ENCODE measurements around the gene MPHOSPH9.

The MPHOSPH9 gene

GRCh38 chr12:123132951-123133619 is 99.9 kb downstream of the MPHOSPH9 start:
- Histone ChIP-seq H3K4me1 (ENCODE audit: insufficient read depth, low read length) (no peaks in the 10 kb centered on the region), H3K9me3 (ENCODE audit: insufficient read depth, low read depth, low read length) (no peaks in the 10 kb centered on the region), H3K27ac (ENCODE audit: low read length) (no peak overlapping the region), H3K9ac (ENCODE audit: low read depth, low read length) (no peak overlapping the region), H3K27me3 (ENCODE audit: insufficient read depth, low read length) (no peaks in the 10 kb centered on the region), H3K4me3 (ENCODE audit: low read length) (no peak overlapping the region), H3K36me3 (ENCODE audit: insufficient read depth, low read depth, low read length) (no peaks in the 10 kb centered on the region)

- H3K27ac ChIP-seq (ENCODE audit: low read length), result no peak overlapping the region
- H3K9ac ChIP-seq (ENCODE audit: low read depth, low read length), result no peak overlapping the region
- no peaks in the 10 kb centered on the region for H3K27me3 ChIP-seq (ENCODE audit: insufficient read depth, low read length)
- H3K9me3 ChIP-seq (ENCODE audit: insufficient read depth, low read depth, low read length), result no peaks in the 10 kb centered on the region
- H3K4me1 ChIP-seq (ENCODE audit: insufficient read depth, low read length), result no peaks in the 10 kb centered on the region
- H3K36me3 ChIP-seq (ENCODE audit: insufficient read depth, low read depth, low read length), result no peaks in the 10 kb centered on the region
- H3K4me3 ChIP-seq (ENCODE audit: low read length), result no peak overlapping the region
Measured at GRCh38 chr12:123131879-123132402, 101.0 kb downstream of the MPHOSPH9 start.

DNA sequence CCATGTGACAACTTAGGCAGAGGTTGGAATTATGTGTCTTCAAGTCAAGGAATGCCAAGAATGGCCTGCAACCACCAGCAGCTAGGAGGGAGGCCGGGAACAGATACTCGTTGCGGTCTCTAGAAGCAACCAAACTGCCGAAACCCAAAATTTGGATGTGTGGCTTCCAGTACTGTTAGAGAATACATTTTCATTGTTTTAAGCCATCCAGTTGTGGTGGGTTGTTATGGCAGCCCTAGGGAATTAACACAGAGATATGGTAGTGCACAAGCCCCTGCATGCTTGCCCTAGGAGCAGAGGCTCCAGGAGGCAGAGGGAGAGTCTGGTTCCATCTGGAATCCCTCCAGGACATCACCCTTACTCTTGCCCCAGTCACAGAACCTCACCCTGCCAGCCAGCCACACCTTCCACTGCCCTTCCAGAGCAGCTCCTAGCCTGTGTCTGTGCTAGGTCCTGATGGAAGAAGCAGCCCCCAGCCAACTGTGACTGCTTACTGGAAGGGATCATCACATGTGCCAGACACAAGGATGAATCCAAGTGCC is 101.6 kb downstream of the MPHOSPH9 start:
- Histone ChIP-seq H3K9me3 (ENCODE audit: insufficient read depth, low read depth, low read length) (no peaks in the 10 kb centered on the region), H3K4me1 (ENCODE audit: insufficient read depth, low read length) (peaks cover 4% of the 10 kb centered on the region; the same call in 1 of the 2 replicates), H3K27ac (ENCODE audit: low read length) (no peak overlapping the region), H3K36me3 (ENCODE audit: insufficient read depth, low read depth, low read length) (no peaks in the 10 kb centered on the region), H3K27me3 (ENCODE audit: insufficient read depth, low read length) (no peaks in the 10 kb centered on the region), H3K9ac (ENCODE audit: low read depth, low read length) (no peak overlapping the region), H3K4me3 (ENCODE audit: low read length) (no peak overlapping the region)

- no peak overlapping the region for H3K27ac ChIP-seq (ENCODE audit: low read length)
- H3K9me3 ChIP-seq (ENCODE audit: insufficient read depth, low read depth, low read length), result no peaks in the 10 kb centered on the region
- no peak overlapping the region for H3K4me3 ChIP-seq (ENCODE audit: low read length)
- H3K4me1 ChIP-seq (ENCODE audit: insufficient read depth, low read length), result peaks cover 4% of the 10 kb centered on the region; the same call in 1 of the 2 replicates
- no peak overlapping the region for H3K9ac ChIP-seq (ENCODE audit: low read depth, low read length)
- no peaks in the 10 kb centered on the region for H3K36me3 ChIP-seq (ENCODE audit: insufficient read depth, low read depth, low read length)
- H3K27me3 ChIP-seq (ENCODE audit: insufficient read depth, low read length), result no peaks in the 10 kb centered on the region
Measured at GRCh38 chr12:123129621-123130020, 103.3 kb downstream of the MPHOSPH9 start.

DNA sequence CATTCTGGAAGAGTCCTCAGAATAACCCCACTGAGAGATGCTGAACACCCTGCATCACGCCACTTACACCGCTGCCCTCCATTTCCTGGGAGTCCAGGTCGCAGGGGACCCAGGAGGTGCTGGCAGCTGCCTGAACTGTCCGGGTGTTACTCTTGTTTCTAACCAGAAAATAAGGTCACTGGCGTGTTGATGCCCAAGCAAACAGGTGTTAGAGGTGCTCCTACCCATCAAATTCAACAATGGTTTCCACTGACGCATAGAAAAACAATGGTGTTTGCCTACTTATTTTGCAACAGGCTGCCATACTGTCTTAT is 105.8 kb downstream of the MPHOSPH9 start:
- H3K4me1 ChIP-seq (ENCODE audit: insufficient read depth, low read length), result peaks cover 4% of the 10 kb centered on the region; the same call in 1 of the 2 replicates
- no peak overlapping the region for H3K27ac ChIP-seq (ENCODE audit: low read length)
- no peak overlapping the region for H3K4me3 ChIP-seq (ENCODE audit: low read length)
- no peak overlapping the region for H3K9ac ChIP-seq (ENCODE audit: low read depth, low read length)
- no peaks in the 10 kb centered on the region for H3K27me3 ChIP-seq (ENCODE audit: insufficient read depth, low read length)
- H3K9me3 ChIP-seq (ENCODE audit: insufficient read depth, low read depth, low read length), result no peaks in the 10 kb centered on the region
- H3K36me3 ChIP-seq (ENCODE audit: insufficient read depth, low read depth, low read length), result no peaks in the 10 kb centered on the region

GRCh38 chr12:123126294-123127181 is 106.4 kb downstream of the MPHOSPH9 start:
- Histone ChIP-seq H3K27me3 (ENCODE audit: insufficient read depth, low read length) (no peaks in the 10 kb centered on the region), H3K4me3 (ENCODE audit: low read length) (no peak overlapping the region), H3K4me1 (ENCODE audit: insufficient read depth, low read length) (peaks cover 4% of the 10 kb centered on the region; the same call in 1 of the 2 replicates), H3K9me3 (ENCODE audit: insufficient read depth, low read depth, low read length) (no peaks in the 10 kb centered on the region), H3K36me3 (ENCODE audit: insufficient read depth, low read depth, low read length) (no peaks in the 10 kb centered on the region), H3K9ac (ENCODE audit: low read depth, low read length) (no peak overlapping the region), H3K27ac (ENCODE audit: low read length) (no peak overlapping the region)

DNA sequence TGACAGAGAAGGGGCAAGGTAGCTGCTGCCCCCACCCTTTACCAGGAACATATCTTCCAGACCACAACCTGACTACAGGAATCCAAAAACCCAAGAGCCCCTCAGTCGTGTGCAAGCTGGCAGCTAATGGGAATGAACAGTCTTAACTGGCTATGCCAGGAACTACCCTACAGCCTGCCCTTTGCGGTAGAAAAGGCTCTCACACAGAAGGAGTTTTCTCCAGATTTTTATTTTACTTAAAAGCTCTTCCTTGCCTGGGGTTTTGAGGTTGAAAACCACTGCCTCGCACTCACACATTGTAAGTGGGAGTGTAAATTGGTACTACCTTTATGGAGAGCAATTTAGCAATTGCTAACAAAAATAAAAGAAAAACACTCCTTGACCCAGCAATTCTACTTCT is 110.3 kb downstream of the MPHOSPH9 start:
- H3K27ac ChIP-seq (ENCODE audit: low read length), result no peak overlapping the region
- no peak overlapping the region for H3K9ac ChIP-seq (ENCODE audit: low read depth, low read length)
- H3K4me1 ChIP-seq (ENCODE audit: insufficient read depth, low read length), result peaks cover 4% of the 10 kb centered on the region; the same call in 1 of the 2 replicates
- H3K9me3 ChIP-seq (ENCODE audit: insufficient read depth, low read depth, low read length), result no peaks in the 10 kb centered on the region
- peaks cover 9% of the 10 kb centered on the region; the same call in 1 of the 2 replicates for H3K27me3 ChIP-seq (ENCODE audit: insufficient read depth, low read length)
- H3K4me3 ChIP-seq (ENCODE audit: low read length), result no peak overlapping the region
- no peaks in the 10 kb centered on the region for H3K36me3 ChIP-seq (ENCODE audit: insufficient read depth, low read depth, low read length)

DNA sequence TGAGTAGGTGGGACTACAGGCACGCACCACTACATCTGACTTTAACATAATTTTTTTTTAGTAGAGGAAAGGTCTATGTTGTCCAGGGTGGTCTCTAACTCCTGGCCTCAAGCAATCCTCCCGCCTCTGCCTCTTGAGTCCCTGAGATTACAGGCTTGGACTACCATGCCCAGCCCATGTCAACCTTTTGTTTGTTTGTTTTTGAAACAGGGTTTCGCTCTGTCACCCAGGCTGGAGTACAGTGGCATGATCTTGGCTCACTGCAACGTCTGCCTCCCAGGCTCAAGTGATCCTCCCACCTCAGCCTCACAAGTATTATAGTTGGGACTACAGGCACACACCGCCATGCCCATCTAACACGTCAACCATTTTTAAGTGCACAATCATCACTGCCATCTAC is 111.3 kb downstream of the MPHOSPH9 start:
- H3K27ac ChIP-seq (ENCODE audit: low read length), result no peak overlapping the region
- H3K4me1 ChIP-seq (ENCODE audit: insufficient read depth, low read length), result peaks cover 3% of the 10 kb centered on the region; the same call in 1 of the 2 replicates
- no peak overlapping the region for H3K4me3 ChIP-seq (ENCODE audit: low read length)
- H3K9ac ChIP-seq (ENCODE audit: low read depth, low read length), result no peak overlapping the region
- H3K27me3 ChIP-seq (ENCODE audit: insufficient read depth, low read length), result peaks cover 18% of the 10 kb centered on the region
- no peaks in the 10 kb centered on the region for H3K9me3 ChIP-seq (ENCODE audit: insufficient read depth, low read depth, low read length)
- H3K36me3 ChIP-seq (ENCODE audit: insufficient read depth, low read depth, low read length), result no peaks in the 10 kb centered on the region

DNA sequence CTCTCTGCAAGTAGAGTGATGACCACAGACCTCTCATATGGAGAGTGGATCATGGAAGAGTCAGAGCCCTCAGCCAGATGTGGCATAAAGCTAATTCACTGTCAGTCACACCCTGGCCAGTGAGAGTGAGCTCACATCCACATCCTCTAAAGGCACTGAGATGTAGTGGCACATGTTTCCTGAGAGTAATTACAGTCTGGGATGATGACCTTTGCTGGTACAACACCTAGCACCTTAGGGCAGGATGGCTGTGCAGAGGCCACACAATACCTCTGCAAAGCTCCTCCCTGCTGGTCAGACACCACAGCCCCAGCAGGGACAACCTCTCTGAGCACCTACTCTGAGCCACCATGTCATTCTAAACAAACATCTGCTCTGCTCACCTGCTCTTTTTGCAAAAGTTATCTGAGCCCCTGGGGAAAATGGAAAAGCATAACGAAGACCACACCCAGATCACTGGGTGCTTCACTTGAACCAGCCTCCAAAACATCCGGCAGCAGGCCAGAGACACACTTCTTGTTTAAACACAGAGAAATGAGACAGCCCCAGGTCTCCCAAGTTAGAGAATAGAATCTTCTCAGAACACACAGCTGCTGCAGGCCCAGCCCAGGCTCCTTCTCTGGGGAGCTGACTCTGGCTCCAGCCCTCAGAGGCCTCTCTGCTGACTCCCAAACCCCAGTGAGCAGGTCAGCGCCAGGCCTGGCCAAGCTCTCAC is 112.3 kb downstream of the MPHOSPH9 start:
- Histone ChIP-seq H3K4me1 (ENCODE audit: insufficient read depth, low read length) (no peaks in the 10 kb centered on the region), H3K27me3 (ENCODE audit: insufficient read depth, low read length) (peaks cover 18% of the 10 kb centered on the region), H3K27ac (ENCODE audit: low read length) (no peak overlapping the region), H3K9ac (ENCODE audit: low read depth, low read length) (no peak overlapping the region), H3K36me3 (ENCODE audit: insufficient read depth, low read depth, low read length) (no peaks in the 10 kb centered on the region), H3K4me3 (ENCODE audit: low read length) (no peak overlapping the region), H3K9me3 (ENCODE audit: insufficient read depth, low read depth, low read length) (no peaks in the 10 kb centered on the region)

DNA sequence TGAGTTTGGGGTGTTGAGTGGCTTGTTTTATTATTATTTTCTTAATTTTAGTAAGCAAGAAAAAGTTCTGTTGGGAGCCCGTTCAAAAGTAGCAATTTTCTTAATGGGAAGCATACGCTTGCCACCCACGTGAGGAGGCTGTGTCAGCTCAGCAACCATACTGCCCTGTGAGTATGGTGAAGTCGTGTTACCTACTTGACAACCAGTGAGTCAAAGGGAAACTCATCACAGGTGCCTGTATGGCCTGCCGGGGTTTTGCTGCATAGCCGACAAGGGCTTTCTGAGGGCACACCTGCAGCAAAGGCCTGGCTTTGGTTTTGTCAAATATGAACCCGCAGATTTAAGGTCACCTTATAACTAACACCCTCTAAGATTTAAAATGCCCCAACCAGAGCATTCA is 113.1 kb downstream of the MPHOSPH9 start:
- Histone ChIP-seq H3K4me1 (ENCODE audit: insufficient read depth, low read length) (no peaks in the 10 kb centered on the region), H3K27me3 (ENCODE audit: insufficient read depth, low read length) (peaks cover 18% of the 10 kb centered on the region), H3K4me3 (ENCODE audit: low read length) (no peak overlapping the region), H3K27ac (ENCODE audit: low read length) (no peak overlapping the region), H3K9ac (ENCODE audit: low read depth, low read length) (no peak overlapping the region), H3K36me3 (ENCODE audit: insufficient read depth, low read depth, low read length) (no peaks in the 10 kb centered on the region), H3K9me3 (ENCODE audit: insufficient read depth, low read depth, low read length) (no peaks in the 10 kb centered on the region)

DNA sequence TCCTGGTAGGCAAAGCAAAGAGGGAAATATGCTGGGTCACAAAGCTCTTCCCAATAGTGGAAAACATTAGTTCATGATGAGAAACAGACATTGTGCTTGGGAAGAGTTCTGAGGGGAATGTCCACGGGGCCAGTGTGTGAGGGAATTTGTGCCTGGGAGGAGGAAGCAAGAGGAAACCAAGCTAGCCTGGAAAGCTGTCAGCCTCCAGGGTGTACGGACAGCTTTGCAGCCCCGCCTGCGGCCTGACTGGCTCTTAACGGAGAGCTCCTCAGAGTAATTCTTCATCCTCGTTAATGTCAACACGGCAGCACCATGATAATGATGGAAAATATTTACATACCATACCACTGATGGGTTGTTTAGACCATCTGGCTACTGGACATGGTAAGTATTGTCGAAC is 114.4 kb downstream of the MPHOSPH9 start:
- Histone ChIP-seq H3K9me3 (ENCODE audit: insufficient read depth, low read depth, low read length) (no peaks in the 10 kb centered on the region), H3K36me3 (ENCODE audit: insufficient read depth, low read depth, low read length) (no peaks in the 10 kb centered on the region), H3K27me3 (ENCODE audit: insufficient read depth, low read length) (peaks cover 18% of the 10 kb centered on the region), H3K4me3 (ENCODE audit: low read length) (no peak overlapping the region), H3K9ac (ENCODE audit: low read depth, low read length) (no peak overlapping the region), H3K27ac (ENCODE audit: low read length) (no peak overlapping the region), H3K4me1 (ENCODE audit: insufficient read depth, low read length) (no peaks in the 10 kb centered on the region)

Data from iPS-20b (cell line).